NCI-H82 treated with DMSO at 0.1 percent for 48 hours (cell line): ENCODE data around the gene MLLT10.

Experiments
- DNase-seq: peaks from one replicate; lab custom pipeline; 2025; ENCODE audit not compliant: unreplicated experiment; lab: John Stamatoyannopoulos, UW

The MLLT10 gene

GRCh38 chr10:21759232-21759631 lies 225.2 kb downstream of the MLLT10 start:
- DNase-seq = no peak

GRCh38 chr10:21760332-21760731 lies 226.3 kb downstream of the MLLT10 start:
- DNase-seq = no peak

- DNase-seq = no peak
These were observed 230.6 kb downstream of the MLLT10 start for GRCh38 chr10:21764466-21765189.

- DNase-seq = no peak
These were observed 235.0 kb downstream of the MLLT10 start for GRCh38 chr10:21769041-21769440.

GRCh38 chr10:21771219-21771618 lies 237.2 kb downstream of the MLLT10 start:
- no peak for DNase-seq

- DNase-seq = no peak
These were observed 242.9 kb downstream of the MLLT10 start for GRCh38 chr10:21776883-21777282.

- no peak for DNase-seq
These were observed 257.2 kb downstream of the MLLT10 start for GRCh38 chr10:21791276-21791675.
